Osteoblast (primary cell): ENCODE data around the gene OAS2. TPM values are rescaled to one million over a fixed set of nuclear protein-coding genes. Genes with fewer than 3 reads are reported as not detected.

ENCODE experiments used
- DNase-seq: peaks from one replicate; pipeline ENCODE4 v3.0.0; 2011; ENCODE audit warnings: low spot score, mixed read lengths; ENCODE audit not compliant: insufficient read length; ENCODE audit errors: missing footprints
- H2AFZ ChIP-seq: 2 replicates; pipeline ENCODE4 v1.6.0; 2011; ENCODE audit warnings: mild to moderate bottlenecking, low read length
- H3K27ac ChIP-seq: 2 replicates; pipeline ENCODE4 v1.5.1; 2011; ENCODE audit warnings: mild to moderate bottlenecking, low read depth, low read length, moderate library complexity
- H3K27me3 ChIP-seq: 2 replicates; pipeline ENCODE4 v1.6.0; 2012; ENCODE audit warnings: mild to moderate bottlenecking, control low read depth, inconsistent platforms, low read length, moderate library complexity; ENCODE audit not compliant: insufficient read depth
- H3K36me3 ChIP-seq: 2 replicates; pipeline ENCODE4 v1.5.1; 2011; ENCODE audit warnings: mild to moderate bottlenecking, low read length, control low read depth, moderate library complexity; ENCODE audit not compliant: insufficient read depth
- H3K4me1 ChIP-seq: 2 replicates; pipeline ENCODE4 v1.5.1; 2011; ENCODE audit warnings: mild to moderate bottlenecking, low read length, control low read depth, moderate library complexity; ENCODE audit not compliant: insufficient read depth
- H3K4me2 ChIP-seq: 2 replicates; pipeline ENCODE4 v1.6.0; 2011; ENCODE audit warnings: mild to moderate bottlenecking, low read length; ENCODE audit not compliant: insufficient read depth
- H3K4me3 ChIP-seq: fragments of 200-600 bp; sonication (generic); 3 replicates; pipeline ENCODE4 v1.5.1; 2012; ENCODE audit warnings: mild to moderate bottlenecking, low read length, inconsistent platforms; ENCODE audit not compliant: insufficient read depth
- H3K79me2 ChIP-seq: 2 replicates; pipeline ENCODE4 v1.6.0; 2012; ENCODE audit warnings: mild to moderate bottlenecking, low read length, control low read depth, inconsistent platforms; ENCODE audit not compliant: insufficient read depth
- H3K9me3 ChIP-seq: 2 replicates; pipeline ENCODE4 v1.5.1; 2011; ENCODE audit warnings: low read depth, low read length, control low read depth
- H4K20me1 ChIP-seq: 2 replicates; pipeline ENCODE4 v1.6.0; 2012; ENCODE audit warnings: mild to moderate bottlenecking, low read length, control low read depth; ENCODE audit not compliant: insufficient read depth
- total RNA-seq: library from RNA; depleted of rRNA; stranded (reverse); fragments of >200 nt; gene quantifications from 2 replicates; pipeline ENCODE4 v1.2.3, GENCODE V29; 2012
- TF ChIP-seq, protein P1 (sequence below): IDR thresholded peaks from 2 replicates; pipeline ENCODE4 v1.5.1; 2011; ENCODE audit warnings: mild to moderate bottlenecking, low read depth, low read length, moderate library complexity; ENCODE audit errors: extremely low read depth

Gene OAS2
- total RNA-seq, 1 donor, result 18.1 TPM

- Histone ChIP-seq H4K20me1 (no peaks in the 10 kb centered on the region), H3K4me3 (no peak overlapping the region), H2AFZ (no peak overlapping the region), H3K4me1 (no peaks in the 10 kb centered on the region), H3K36me3 (no peaks in the 10 kb centered on the region), H3K9me3 (no peaks in the 10 kb centered on the region), H3K79me2 (no peaks in the 10 kb centered on the region), H3K27ac (no peak overlapping the region), H3K4me2 (no peak overlapping the region), H3K27me3 (no peaks in the 10 kb centered on the region)
- TF ChIP-seq, protein P1, sequence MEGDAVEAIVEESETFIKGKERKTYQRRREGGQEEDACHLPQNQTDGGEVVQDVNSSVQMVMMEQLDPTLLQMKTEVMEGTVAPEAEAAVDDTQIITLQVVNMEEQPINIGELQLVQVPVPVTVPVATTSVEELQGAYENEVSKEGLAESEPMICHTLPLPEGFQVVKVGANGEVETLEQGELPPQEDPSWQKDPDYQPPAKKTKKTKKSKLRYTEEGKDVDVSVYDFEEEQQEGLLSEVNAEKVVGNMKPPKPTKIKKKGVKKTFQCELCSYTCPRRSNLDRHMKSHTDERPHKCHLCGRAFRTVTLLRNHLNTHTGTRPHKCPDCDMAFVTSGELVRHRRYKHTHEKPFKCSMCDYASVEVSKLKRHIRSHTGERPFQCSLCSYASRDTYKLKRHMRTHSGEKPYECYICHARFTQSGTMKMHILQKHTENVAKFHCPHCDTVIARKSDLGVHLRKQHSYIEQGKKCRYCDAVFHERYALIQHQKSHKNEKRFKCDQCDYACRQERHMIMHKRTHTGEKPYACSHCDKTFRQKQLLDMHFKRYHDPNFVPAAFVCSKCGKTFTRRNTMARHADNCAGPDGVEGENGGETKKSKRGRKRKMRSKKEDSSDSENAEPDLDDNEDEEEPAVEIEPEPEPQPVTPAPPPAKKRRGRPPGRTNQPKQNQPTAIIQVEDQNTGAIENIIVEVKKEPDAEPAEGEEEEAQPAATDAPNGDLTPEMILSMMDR, result no peak
- DNase-seq, result no peak
These were observed 45.7 kb upstream of the OAS2 start for GRCh38 chr12:112932485-112933128.

GRCh38 chr12:112933129-112933505 is 45.2 kb upstream of the OAS2 start:
- DNase-seq, result no peak
- Histone ChIP-seq H3K79me2 (no peaks in the 10 kb centered on the region), H3K9me3 (no peaks in the 10 kb centered on the region), H3K27ac (no peak overlapping the region), H3K27me3 (no peaks in the 10 kb centered on the region), H2AFZ (no peak overlapping the region), H3K4me1 (no peaks in the 10 kb centered on the region), H3K36me3 (no peaks in the 10 kb centered on the region), H3K4me3 (no peak overlapping the region), H4K20me1 (no peaks in the 10 kb centered on the region), H3K4me2 (no peak overlapping the region)
- TF ChIP-seq, protein P1, result no peak

- Histone ChIP-seq H3K9me3 (no peaks in the 10 kb centered on the region), H3K27me3 (no peaks in the 10 kb centered on the region), H4K20me1 (no peaks in the 10 kb centered on the region), H3K27ac (no peak overlapping the region), H3K4me2 (no peak overlapping the region), H3K4me3 (no peak overlapping the region), H2AFZ (no peak overlapping the region), H3K79me2 (no peaks in the 10 kb centered on the region), H3K4me1 (peaks cover 6% of the 10 kb centered on the region), H3K36me3 (no peaks in the 10 kb centered on the region)
- DNase-seq, result no peak
- TF ChIP-seq, protein P1, result no peak
These were observed 42.1 kb upstream of the OAS2 start for GRCh38 chr12:112936264-112936663.

DNA sequence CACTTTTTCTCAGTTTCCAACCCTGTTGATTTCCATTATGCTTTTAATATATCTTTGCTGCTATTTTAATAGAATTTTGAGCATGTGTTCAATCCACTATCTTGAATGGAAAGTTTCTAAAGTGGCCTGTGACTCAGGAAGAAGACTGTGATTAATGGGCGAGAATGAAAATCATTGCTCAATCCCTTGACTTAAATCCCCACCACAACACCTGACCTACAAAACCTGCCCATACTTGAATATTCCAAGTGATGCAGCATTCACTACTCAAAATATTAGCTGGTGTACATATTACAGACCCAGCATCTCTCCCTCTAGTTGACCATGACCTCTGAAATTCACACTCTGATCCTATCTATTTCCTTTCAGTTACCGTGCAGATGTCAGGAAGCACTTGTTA is 41.4 kb upstream of the OAS2 start:
- DNase-seq, result no peak

More for the DNA sequence above, 41.4 kb upstream of the OAS2 start:
- no peak overlapping the region for H2AFZ ChIP-seq
- no peaks in the 10 kb centered on the region for H3K36me3 ChIP-seq
- H4K20me1 ChIP-seq, result no peaks in the 10 kb centered on the region
- H3K27ac ChIP-seq, result no peak overlapping the region
- H3K27me3 ChIP-seq, result no peaks in the 10 kb centered on the region
- TF ChIP-seq, protein P1, result no peak
- H3K79me2 ChIP-seq, result no peaks in the 10 kb centered on the region
- H3K4me1 ChIP-seq, result peaks cover 6% of the 10 kb centered on the region
- H3K4me3 ChIP-seq, result no peak overlapping the region
- H3K9me3 ChIP-seq, result no peaks in the 10 kb centered on the region
- H3K4me2 ChIP-seq, result no peak overlapping the region
